Activated T-helper 2 cell treated with anti-CD3 and anti-CD28 coated beads, Interferon-gamma antibody, Interleukin-2, Interleukin-4, amounts not matched to agents 10 μg/mL and 5 μg/mL and 100 μg/mL, durations not matched to agents 14 hours and 24 hours and 36 hours (primary cell): ENCODE data around the gene KDM2B. TPM values are rescaled to one million over a fixed set of nuclear protein-coding genes. Genes with fewer than 3 reads are reported as not detected.

Source experiments
- DNase-seq: peaks from one replicate; pipeline ENCODE4 v3.0.0; 2021; ENCODE audit warnings: low spot score
- H3K27ac Mint-ChIP-seq: one replicate; pipeline ENCODE4 v1.8.0; 2021; ENCODE audit warnings: mixed read lengths
- H3K27me3 Mint-ChIP-seq: one replicate; pipeline ENCODE4 v1.8.0; 2021; ENCODE audit warnings: low read depth, mixed read lengths
- H3K36me3 Mint-ChIP-seq: one replicate; pipeline ENCODE4 v1.8.0; 2021; ENCODE audit warnings: low read depth, mixed read lengths
- H3K4me1 Mint-ChIP-seq: one replicate; pipeline ENCODE4 v1.8.0; 2021; ENCODE audit warnings: low read depth, mixed read lengths
- H3K4me3 Mint-ChIP-seq: one replicate; pipeline ENCODE4 v1.8.0; 2021; ENCODE audit warnings: low read depth, mild to moderate bottlenecking, moderate library complexity, mixed read lengths
- H3K9me3 Mint-ChIP-seq: one replicate; pipeline ENCODE4 v1.8.0; 2021; ENCODE audit warnings: mixed read lengths
- intact Hi-C: fragments of 100-400 bp; cut with micrococcal nuclease; formaldehyde crosslinking; loops from one replicate; pipeline ENCODE4 v1.15.1; 2023
- total RNA-seq: library from RNA; stranded (reverse); gene quantifications from 2 replicates; pipeline ENCODE4 v1.2.3, GENCODE V29; 2022

Gene KDM2B
- total RNA-seq, 1 donor from 2014 or later: 59.3 TPM

- DNase-seq: no peak
- H3K9me3 Mint-ChIP-seq: peaks cover 14% of the 10 kb centered on the region
- intact Hi-C loops: no loop called here
- H3K27me3 Mint-ChIP-seq: no peaks in the 10 kb centered on the region
- peaks cover 93% of the 10 kb centered on the region for H3K36me3 Mint-ChIP-seq
- peak overlapping the region; percentile 6 for H3K27ac Mint-ChIP-seq
- H3K4me3 Mint-ChIP-seq: no peak overlapping the region
- no peaks in the 10 kb centered on the region for H3K4me1 Mint-ChIP-seq
Measured at GRCh38 chr12:121432740-121433480, 147.9 kb downstream of the KDM2B start.

GRCh38 chr12:121430833-121431415 lies 149.9 kb downstream of the KDM2B start:
- Mint-ChIP-seq H3K27me3 (no peaks in the 10 kb centered on the region), H3K9me3 (peaks cover 4% of the 10 kb centered on the region), H3K4me3 (no peak overlapping the region), H3K4me1 (no peaks in the 10 kb centered on the region), H3K27ac (no peak overlapping the region), H3K36me3 (peaks cover 90% of the 10 kb centered on the region)
- no peak for DNase-seq
- intact Hi-C loops: no loop called here

- Mint-ChIP-seq H3K4me1 (no peaks in the 10 kb centered on the region), H3K27ac (no peak overlapping the region), H3K27me3 (no peaks in the 10 kb centered on the region), H3K4me3 (no peak overlapping the region), H3K36me3 (peaks cover 85% of the 10 kb centered on the region), H3K9me3 (no peaks in the 10 kb centered on the region)
- intact Hi-C loops: no loop called here
- no peak for DNase-seq
Measured at GRCh38 chr12:121428883-121429282, 151.9 kb downstream of the KDM2B start.

- no peak for DNase-seq
- no peaks in the 10 kb centered on the region for H3K27me3 Mint-ChIP-seq
- intact Hi-C loops: no loop called here
- H3K4me1 Mint-ChIP-seq: no peaks in the 10 kb centered on the region
- H3K36me3 Mint-ChIP-seq: peaks cover 86% of the 10 kb centered on the region
- H3K4me3 Mint-ChIP-seq: no peak overlapping the region
- no peaks in the 10 kb centered on the region for H3K9me3 Mint-ChIP-seq
- no peak overlapping the region for H3K27ac Mint-ChIP-seq
Measured at GRCh38 chr12:121427556-121428050, 153.2 kb downstream of the KDM2B start.

- H3K4me1 Mint-ChIP-seq: no peaks in the 10 kb centered on the region
- intact Hi-C loops: no loop called here
- no peak overlapping the region for H3K27ac Mint-ChIP-seq
- H3K27me3 Mint-ChIP-seq: no peaks in the 10 kb centered on the region
- no peaks in the 10 kb centered on the region for H3K9me3 Mint-ChIP-seq
- peaks cover 88% of the 10 kb centered on the region for H3K36me3 Mint-ChIP-seq
- H3K4me3 Mint-ChIP-seq: no peak overlapping the region
- no peak for DNase-seq
Measured at GRCh38 chr12:121424624-121424975, 156.2 kb downstream of the KDM2B start.

- H3K4me3 Mint-ChIP-seq: no peak overlapping the region
- H3K9me3 Mint-ChIP-seq: no peaks in the 10 kb centered on the region
- H3K36me3 Mint-ChIP-seq: peaks cover 88% of the 10 kb centered on the region
- H3K4me1 Mint-ChIP-seq: no peaks in the 10 kb centered on the region
- no peaks in the 10 kb centered on the region for H3K27me3 Mint-ChIP-seq
- H3K27ac Mint-ChIP-seq: no peak overlapping the region
- DNase-seq: no peak
- intact Hi-C loops: no loop called here
Measured at GRCh38 chr12:121423682-121424623, 156.9 kb downstream of the KDM2B start.

- Mint-ChIP-seq H3K9me3 (no peaks in the 10 kb centered on the region), H3K27ac (no peak overlapping the region), H3K4me3 (no peak overlapping the region), H3K36me3 (peaks cover 88% of the 10 kb centered on the region), H3K4me1 (no peaks in the 10 kb centered on the region), H3K27me3 (no peaks in the 10 kb centered on the region)
- DNase-seq: no peak
- intact Hi-C loops: no loop called here
Measured at GRCh38 chr12:121423253-121423652, 157.6 kb downstream of the KDM2B start.

- Mint-ChIP-seq H3K4me1 (peaks cover 7% of the 10 kb centered on the region), H3K27ac (no peak overlapping the region), H3K27me3 (no peaks in the 10 kb centered on the region), H3K4me3 (no peak overlapping the region), H3K9me3 (no peaks in the 10 kb centered on the region), H3K36me3 (peaks cover 86% of the 10 kb centered on the region)
- no peak for DNase-seq
- intact Hi-C loops: no loop called here
Measured at GRCh38 chr12:121420109-121420508, 160.7 kb downstream of the KDM2B start.

GRCh38 chr12:121417847-121418246 lies 163.0 kb downstream of the KDM2B start:
- Mint-ChIP-seq H3K9me3 (no peaks in the 10 kb centered on the region), H3K27ac (no peak overlapping the region), H3K36me3 (peaks cover 77% of the 10 kb centered on the region), H3K4me1 (peaks cover 9% of the 10 kb centered on the region), H3K4me3 (no peak overlapping the region), H3K27me3 (no peaks in the 10 kb centered on the region)
- intact Hi-C loops: no loop called here
- no peak for DNase-seq

GRCh38 chr12:121413917-121414316 lies 166.9 kb downstream of the KDM2B start:
- Mint-ChIP-seq H3K4me1 (peaks cover 9% of the 10 kb centered on the region), H3K4me3 (no peak overlapping the region), H3K36me3 (peaks cover 50% of the 10 kb centered on the region), H3K27me3 (no peaks in the 10 kb centered on the region), H3K27ac (no peak overlapping the region), H3K9me3 (no peaks in the 10 kb centered on the region)
- intact Hi-C loops: no loop called here
- DNase-seq: no peak

- Mint-ChIP-seq H3K36me3 (peaks cover 52% of the 10 kb centered on the region), H3K9me3 (no peaks in the 10 kb centered on the region), H3K4me3 (no peak overlapping the region), H3K27me3 (no peaks in the 10 kb centered on the region), H3K4me1 (peaks cover 40% of the 10 kb centered on the region), H3K27ac (no peak overlapping the region)
- intact Hi-C loops: no loop called here
- no peak for DNase-seq
Measured at GRCh38 chr12:121405211-121405610, 175.6 kb downstream of the KDM2B start.

- Mint-ChIP-seq H3K4me1 (peaks cover 40% of the 10 kb centered on the region), H3K27ac (no peak overlapping the region), H3K27me3 (no peaks in the 10 kb centered on the region), H3K36me3 (peaks cover 50% of the 10 kb centered on the region), H3K4me3 (no peak overlapping the region), H3K9me3 (no peaks in the 10 kb centered on the region)
- DNase-seq: no peak
- intact Hi-C loops: no loop called here
Measured at GRCh38 chr12:121404734-121405133, 176.1 kb downstream of the KDM2B start.

- no peak for DNase-seq
- H3K36me3 Mint-ChIP-seq: peaks cover 49% of the 10 kb centered on the region
- H3K27me3 Mint-ChIP-seq: no peaks in the 10 kb centered on the region
- H3K27ac Mint-ChIP-seq: no peak overlapping the region
- no peaks in the 10 kb centered on the region for H3K9me3 Mint-ChIP-seq
- H3K4me3 Mint-ChIP-seq: no peak overlapping the region
- H3K4me1 Mint-ChIP-seq: peaks cover 43% of the 10 kb centered on the region
- intact Hi-C loops: no loop called here
Measured at GRCh38 chr12:121403721-121404120, 177.1 kb downstream of the KDM2B start.
